Stimulated activated CD8-positive, alpha-beta memory T cell treated with anti-CD3 and anti-CD28 coated beads, Interleukin-15, amount 100 ng/mL, for 4 hours (primary cell): Measurements from ENCODE around the gene CSTF2.

Experiments
- DNase-seq, 2 donors: peaks; one replicate each; pipeline ENCODE4 v3.0.0-alpha.2; 2020; ENCODE audit warnings: low read depth in 2 of 2

CSTF2 gene

DNA sequence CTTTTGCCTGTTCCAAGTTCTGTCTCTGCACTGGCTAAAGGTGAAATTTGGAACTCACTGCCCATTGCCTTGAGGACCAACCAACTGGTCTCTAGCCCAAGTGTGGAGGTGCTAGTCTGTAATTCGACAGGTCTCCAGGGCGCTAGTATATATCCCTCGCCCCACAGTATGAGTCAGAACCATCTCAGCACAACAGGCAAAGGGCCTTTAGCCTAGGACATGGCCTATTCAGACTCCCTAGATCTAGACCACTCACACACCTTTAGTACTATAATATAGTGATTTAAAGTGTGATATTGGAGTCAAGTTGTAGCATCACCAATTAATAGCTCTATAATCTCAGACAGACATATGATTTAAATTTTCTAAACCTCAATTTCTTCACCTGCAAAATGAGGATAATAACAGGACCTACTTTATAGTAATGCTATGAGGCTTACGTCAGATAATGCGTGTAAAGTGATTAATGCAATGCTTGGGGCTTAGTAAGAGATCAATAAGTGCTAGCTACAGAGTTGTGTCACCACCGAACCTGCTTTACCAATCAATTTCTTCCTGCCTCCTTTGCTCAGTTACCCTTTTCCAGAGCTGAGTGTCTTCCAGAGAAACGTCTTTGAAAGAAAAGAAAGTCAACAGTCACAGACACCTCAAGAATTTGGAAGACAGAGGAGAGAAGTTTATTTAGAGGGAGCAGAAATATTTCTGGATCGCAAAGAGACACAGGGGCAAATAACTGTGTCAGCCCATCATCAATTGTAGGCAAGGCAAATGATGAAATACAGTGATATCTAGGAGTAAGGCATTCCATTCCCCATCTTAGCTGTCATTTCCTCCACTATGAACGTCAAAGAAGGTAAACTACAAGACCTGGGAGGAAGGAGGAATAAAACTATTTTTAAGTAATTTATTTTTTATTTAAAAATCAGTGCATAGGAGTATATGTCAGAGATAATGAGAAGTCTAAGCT is 51.7 kb downstream of the CSTF2 start:
- DNase-seq = no peak

DNA sequence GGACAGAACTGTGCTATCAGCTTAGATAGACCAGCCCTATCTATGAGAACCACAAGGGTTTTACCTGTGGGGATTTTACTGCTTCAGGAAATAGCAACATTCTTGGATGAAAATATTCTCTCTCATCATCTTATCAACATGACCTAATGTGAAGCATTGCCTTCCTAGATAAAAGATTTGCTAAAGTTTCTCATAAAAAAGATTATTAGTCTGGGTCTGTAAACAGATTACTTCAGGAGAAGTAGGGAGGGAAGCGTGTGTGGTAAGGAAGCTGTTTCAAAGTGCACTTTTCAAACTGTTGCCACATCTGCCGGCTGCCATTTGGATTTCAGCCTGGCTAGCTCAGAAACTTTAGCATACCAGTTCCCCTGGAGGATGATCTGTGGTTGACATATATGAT is 54.1 kb downstream of the CSTF2 start, which contains the start of gene NOX1:
TSS of gene NOX1 (minus strand) at position 35 of the 400 bp plus-strand sequence. CDS start 220 bp downstream, outside the sequence.
- no peak for DNase-seq

DNA sequence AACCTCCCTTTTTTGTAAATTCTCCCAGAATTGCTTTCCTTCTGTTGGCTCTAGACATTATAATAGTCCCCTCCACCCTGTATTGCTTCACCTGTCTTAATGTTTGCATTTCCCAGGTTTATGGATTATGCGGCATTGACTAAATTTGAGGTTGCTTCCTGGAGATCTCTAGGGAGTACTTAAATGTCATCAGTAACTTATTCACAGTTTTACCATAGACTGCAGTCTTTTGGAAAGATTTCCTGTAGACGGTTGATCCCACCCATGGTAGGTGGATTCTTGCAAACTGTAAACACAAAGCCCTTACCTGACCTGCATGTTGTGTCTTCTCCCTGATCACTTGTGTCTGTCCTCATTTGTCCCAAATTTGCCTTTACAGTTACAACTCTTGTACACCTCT is 60.2 kb downstream of the CSTF2 start:
- DNase-seq = no peak

DNA sequence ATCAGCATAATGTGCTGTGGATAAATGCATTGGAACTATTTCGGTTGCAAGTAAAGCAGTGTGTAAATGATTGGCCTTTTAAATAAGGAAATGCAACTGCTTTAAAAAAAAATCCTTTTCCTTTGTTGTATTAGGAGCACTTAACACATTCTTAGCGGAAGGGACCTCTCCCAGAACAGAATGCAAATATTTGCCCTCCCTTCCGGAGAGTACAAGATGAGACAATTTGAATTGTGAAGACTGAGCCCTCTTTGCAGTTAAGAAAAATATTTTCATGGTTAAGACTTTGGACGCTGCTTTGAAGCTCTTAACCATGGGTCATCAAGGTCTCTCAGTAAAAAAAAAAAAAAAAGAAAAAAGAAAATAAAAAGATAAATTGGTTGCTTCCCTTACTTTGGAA is 63.5 kb downstream of the CSTF2 start:
- DNase-seq = no peak
